ENCODE measurements around the gene LSM4. TPM values are rescaled to one million over a fixed set of nuclear protein-coding genes. Genes with fewer than 3 reads are reported as not detected.

Gene LSM4
- polyA plus RNA-seq, 1 experiment = 94.7 TPM

DNA sequence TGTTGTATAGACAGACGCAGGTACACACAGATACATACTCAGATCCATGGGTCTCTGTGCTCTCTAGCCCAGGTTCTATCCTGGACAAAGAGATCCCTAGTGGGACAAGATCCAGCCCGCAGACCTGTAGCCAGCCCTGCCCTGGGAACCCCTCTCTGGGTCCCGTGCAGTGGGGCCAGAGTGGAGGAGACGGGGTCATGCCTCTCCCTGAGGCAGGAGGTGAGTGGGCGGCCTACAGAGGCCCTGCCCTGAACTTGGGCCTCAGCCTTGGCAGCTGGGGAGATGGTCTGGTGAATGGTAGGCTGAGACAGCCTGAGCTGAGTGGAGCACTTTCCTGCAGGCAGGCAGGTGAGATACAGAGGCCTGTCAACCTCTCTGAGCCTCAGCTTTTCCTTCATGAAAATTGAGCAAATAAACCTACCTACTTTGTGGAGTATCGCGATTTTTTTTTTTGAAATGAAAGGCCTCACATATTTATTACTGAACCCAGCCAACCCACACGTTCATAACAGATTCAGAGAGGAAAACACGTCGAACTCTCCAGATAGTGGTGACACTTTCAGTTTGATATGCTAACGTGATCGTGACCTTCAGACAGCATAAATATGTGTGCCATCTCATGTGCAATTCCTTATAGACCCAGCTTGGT lies 38.0 kb downstream of the LSM4 start:
- Histone ChIP-seq H3K36me3 (ENCODE audit: control insufficient read depth, insufficient read depth, low read length) (no peaks in the 10 kb centered on the region), H3K4me3 (ENCODE audit: low read depth, low read length) (no peak overlapping the region), H3K27me3 (ENCODE audit: control insufficient read depth, insufficient read depth, low read length) (no peaks in the 10 kb centered on the region)
- POLR2A ChIA-PET = no interaction called here
- DNase-seq (ENCODE audit: low read depth) = no peak
- TF ChIP-seq, protein P1, sequence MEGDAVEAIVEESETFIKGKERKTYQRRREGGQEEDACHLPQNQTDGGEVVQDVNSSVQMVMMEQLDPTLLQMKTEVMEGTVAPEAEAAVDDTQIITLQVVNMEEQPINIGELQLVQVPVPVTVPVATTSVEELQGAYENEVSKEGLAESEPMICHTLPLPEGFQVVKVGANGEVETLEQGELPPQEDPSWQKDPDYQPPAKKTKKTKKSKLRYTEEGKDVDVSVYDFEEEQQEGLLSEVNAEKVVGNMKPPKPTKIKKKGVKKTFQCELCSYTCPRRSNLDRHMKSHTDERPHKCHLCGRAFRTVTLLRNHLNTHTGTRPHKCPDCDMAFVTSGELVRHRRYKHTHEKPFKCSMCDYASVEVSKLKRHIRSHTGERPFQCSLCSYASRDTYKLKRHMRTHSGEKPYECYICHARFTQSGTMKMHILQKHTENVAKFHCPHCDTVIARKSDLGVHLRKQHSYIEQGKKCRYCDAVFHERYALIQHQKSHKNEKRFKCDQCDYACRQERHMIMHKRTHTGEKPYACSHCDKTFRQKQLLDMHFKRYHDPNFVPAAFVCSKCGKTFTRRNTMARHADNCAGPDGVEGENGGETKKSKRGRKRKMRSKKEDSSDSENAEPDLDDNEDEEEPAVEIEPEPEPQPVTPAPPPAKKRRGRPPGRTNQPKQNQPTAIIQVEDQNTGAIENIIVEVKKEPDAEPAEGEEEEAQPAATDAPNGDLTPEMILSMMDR (IDR thresholded peaks at IDR 0.05; ENCODE audit: insufficient read depth, low read depth, low read length) = no peak
- CTCF ChIA-PET = interaction anchor here (0.6 kb wide), 1 partner anchor 123 kb away, joined by 3 read pairs; no protein-coding TSS in a partner anchor

DNA sequence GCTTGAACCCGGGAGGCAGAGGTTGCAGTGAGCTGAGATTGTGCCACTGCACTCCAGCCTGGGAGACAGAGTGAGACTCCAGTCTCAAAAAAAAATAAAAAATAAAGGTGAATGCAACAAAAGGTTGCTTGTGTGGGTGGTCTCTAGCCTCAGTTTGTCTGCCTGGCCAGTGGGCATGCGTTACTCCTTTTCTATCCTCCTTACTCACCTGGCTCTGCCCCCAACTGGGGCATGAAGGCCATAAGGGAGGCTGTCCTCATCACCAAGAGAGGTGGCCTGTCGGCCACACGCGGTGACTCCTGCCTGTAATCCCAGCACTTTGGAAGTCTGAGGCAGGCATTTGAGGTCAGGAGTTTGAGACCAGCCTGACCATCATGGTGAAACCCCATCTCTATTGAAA lies 39.5 kb downstream of the LSM4 start:
- ChIA-PET CTCF (no interaction called here), POLR2A (no interaction called here)
- DNase-seq (ENCODE audit: low read depth) = no peak
- H3K36me3 ChIP-seq (ENCODE audit: control insufficient read depth, insufficient read depth, low read length) = peaks cover 7% of the 10 kb centered on the region
- no peak overlapping the region for H3K4me3 ChIP-seq (ENCODE audit: low read depth, low read length)
- TF ChIP-seq, protein P1 (IDR thresholded peaks at IDR 0.05; ENCODE audit: insufficient read depth, low read depth, low read length) = no peak
- H3K27me3 ChIP-seq (ENCODE audit: control insufficient read depth, insufficient read depth, low read length) = no peaks in the 10 kb centered on the region

DNA sequence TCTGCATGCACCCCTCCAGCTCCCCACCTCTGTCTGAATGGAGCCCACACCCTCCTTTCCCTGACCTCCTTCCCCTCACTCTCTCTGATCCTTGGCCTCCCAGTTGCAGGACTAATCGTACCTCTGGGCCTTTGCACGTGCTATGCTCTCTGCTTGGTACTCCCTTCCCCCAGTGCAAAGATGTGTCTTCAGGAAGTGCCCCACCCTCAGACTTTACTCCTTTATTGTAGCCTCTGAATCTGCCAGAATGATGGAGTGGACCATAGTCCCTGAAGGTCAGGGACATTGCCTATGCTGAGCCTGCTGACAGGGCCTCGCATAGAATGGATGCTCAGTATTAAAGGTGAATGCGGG lies 40.1 kb downstream of the LSM4 start:
- peaks cover 11% of the 10 kb centered on the region for H3K36me3 ChIP-seq (ENCODE audit: control insufficient read depth, insufficient read depth, low read length)
- CTCF ChIA-PET = interaction anchor here (0.6 to 11.5 kb wide), 3 partner anchors 19 to 114 kb away, joined by 3 to 252 read pairs (median 85); no protein-coding TSS in a partner anchor

DNA sequence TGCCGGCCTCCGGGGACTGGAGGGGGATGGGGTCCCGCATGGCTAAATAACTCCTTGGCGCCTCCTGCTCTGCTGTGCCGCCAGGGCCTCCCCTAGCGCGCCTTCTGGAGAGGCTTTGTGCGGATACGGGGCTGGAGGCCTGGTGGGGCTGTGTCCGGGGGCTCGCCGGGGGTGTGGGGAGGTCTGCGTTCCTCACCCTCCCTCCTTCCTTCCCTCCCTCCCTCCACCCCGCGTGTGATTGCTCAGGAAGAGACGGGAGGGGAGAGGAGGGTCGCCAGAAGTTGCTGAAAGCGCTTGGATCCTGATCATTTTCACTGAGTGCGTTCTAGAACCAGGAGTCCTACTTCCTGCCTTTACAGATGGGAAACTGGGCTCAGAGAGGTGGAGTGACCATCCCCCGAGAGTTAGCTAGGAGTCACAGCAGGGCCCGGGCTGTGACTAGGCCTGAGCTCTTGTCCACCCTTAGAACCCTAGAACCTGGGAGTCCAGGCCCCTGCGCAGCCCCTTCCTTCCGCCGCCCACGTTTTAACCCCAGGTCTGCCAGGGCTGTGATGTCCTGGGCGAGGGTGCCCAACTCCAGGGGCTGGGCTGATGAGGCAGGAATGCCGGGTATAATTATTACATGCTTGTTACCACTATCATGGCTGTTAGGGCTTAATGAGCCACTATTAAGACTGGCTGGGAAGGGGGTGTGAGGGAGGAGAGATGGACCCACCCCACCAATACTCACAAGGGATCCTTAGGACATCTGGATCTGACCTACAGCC lies 40.7 kb downstream of the LSM4 start:
- ChIA-PET CTCF (interaction anchor here (0.6 to 11.5 kb wide), 8 partner anchors 17 to 114 kb away, joined by 3 to 252 read pairs (median 3); no protein-coding TSS in a partner anchor), POLR2A (interaction anchor here (0.5 to 3.4 kb wide), 10 partner anchors 10 to 135 kb away, joined by 3 to 41 read pairs (median 6); partner anchors contain the start of genes LSM4 and RAB3A)
- TF ChIP-seq, protein P1 (IDR thresholded peaks at IDR 0.05; ENCODE audit: insufficient read depth, low read depth, low read length) = peak; percentile 40
- Histone ChIP-seq H3K27me3 (ENCODE audit: control insufficient read depth, insufficient read depth, low read length) (no peaks in the 10 kb centered on the region), H3K4me3 (ENCODE audit: low read depth, low read length) (peak overlapping the region; percentile 53), H3K36me3 (ENCODE audit: control insufficient read depth, insufficient read depth, low read length) (peaks cover 11% of the 10 kb centered on the region)
- no peak for DNase-seq (ENCODE audit: low read depth)

More for the DNA sequence above, 40.1 kb downstream of the LSM4 start:
- POLR2A ChIA-PET = interaction anchor here (1.8 to 3.4 kb wide), 3 partner anchors 10 to 40 kb away, joined by 16 to 41 read pairs (median 21); partner anchors contain the start of gene LSM4
- no peaks in the 10 kb centered on the region for H3K27me3 ChIP-seq (ENCODE audit: control insufficient read depth, insufficient read depth, low read length)
- no peak for DNase-seq (ENCODE audit: low read depth)
- H3K4me3 ChIP-seq (ENCODE audit: low read depth, low read length) = no peak overlapping the region
- TF ChIP-seq, protein P1 (IDR thresholded peaks at IDR 0.05; ENCODE audit: insufficient read depth, low read depth, low read length) = no peak

Measured in BJ (cell line).